Lower leg skin (tissue), 3 donors: ENCODE measurements around the gene ZNF74.

ENCODE experiments used
- CTCF ChIP-seq, 3 donors: fragments of 450-650 bp; IDR thresholded peaks; one replicate each; pipeline ENCODE4 v1.5.1; 2016; ENCODE audit warnings: antibody characterized with exemption in 3 of 3, mild to moderate bottlenecking in 3 of 3, moderate library complexity in 2 of 3
- POLR2A ChIP-seq, 2 donors: fragments of 450-650 bp; IDR thresholded peaks; one replicate each; pipeline ENCODE4 v1.6.1; 2016 to 2017; ENCODE audit warnings: antibody characterized with exemption in 2 of 2, mild to moderate bottlenecking in 1 of 2, moderate library complexity in 1 of 2

GRCh38 chr22:20440637-20441591, 47.0 kb downstream of the ZNF74 start:
- TF ChIP-seq CTCF (IDR thresholded peaks at IDR 0.05) (no peak), POLR2A (IDR thresholded peaks at IDR 0.05) (no peak)
